OCI-LY1 (cell line): ENCODE measurements around the gene CEND1.

Source experiments
- EZH2 ChIP-seq: fragments of 200-600 bp; sonication (generic), shearing (Covaris generic); IDR thresholded peaks from 2 replicates; pipeline ENCODE4 v1.8.0; 2017; ENCODE audit warnings: borderline replicate concordance, mixed run types, mild to moderate bottlenecking, antibody characterized with exemption, low read length, moderate library complexity, mixed read lengths
- TF ChIP-seq, protein P1 (sequence below): fragments of 200-600 bp; sonication (generic), shearing (Covaris generic); IDR thresholded peaks from 2 replicates; pipeline ENCODE4 v1.5.1; 2017; ENCODE audit warnings: mild to moderate bottlenecking, antibody characterized with exemption, low read length, moderate library complexity, mixed read lengths

DNA sequence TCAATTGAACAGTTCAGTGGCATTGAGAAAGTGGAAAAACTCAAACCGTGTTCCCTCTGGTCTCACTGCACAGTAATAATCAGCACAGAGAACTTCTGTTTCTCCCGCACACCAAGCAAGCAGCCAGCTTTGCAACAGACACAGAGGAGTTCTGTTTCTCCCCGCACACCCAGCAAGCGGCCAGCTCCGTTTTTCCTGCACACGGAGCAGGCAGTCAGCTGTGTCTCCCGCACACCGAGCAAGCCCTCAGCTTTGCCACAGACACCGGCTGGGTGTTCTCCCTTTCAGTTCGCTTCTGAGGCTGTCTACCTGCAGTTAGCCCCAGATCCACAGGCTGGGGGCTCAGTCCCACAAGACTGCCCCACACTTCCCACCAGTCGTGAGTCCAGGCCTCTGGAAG is 52.5 kb downstream of the CEND1 start:
- TF ChIP-seq, protein P1, sequence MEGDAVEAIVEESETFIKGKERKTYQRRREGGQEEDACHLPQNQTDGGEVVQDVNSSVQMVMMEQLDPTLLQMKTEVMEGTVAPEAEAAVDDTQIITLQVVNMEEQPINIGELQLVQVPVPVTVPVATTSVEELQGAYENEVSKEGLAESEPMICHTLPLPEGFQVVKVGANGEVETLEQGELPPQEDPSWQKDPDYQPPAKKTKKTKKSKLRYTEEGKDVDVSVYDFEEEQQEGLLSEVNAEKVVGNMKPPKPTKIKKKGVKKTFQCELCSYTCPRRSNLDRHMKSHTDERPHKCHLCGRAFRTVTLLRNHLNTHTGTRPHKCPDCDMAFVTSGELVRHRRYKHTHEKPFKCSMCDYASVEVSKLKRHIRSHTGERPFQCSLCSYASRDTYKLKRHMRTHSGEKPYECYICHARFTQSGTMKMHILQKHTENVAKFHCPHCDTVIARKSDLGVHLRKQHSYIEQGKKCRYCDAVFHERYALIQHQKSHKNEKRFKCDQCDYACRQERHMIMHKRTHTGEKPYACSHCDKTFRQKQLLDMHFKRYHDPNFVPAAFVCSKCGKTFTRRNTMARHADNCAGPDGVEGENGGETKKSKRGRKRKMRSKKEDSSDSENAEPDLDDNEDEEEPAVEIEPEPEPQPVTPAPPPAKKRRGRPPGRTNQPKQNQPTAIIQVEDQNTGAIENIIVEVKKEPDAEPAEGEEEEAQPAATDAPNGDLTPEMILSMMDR, result no peak
- no peak for TF ChIP-seq EZH2
